Measurements from ENCODE around the gene STXBP6. TPM values are rescaled to one million over a fixed set of nuclear protein-coding genes. Genes with fewer than 3 reads are reported as not detected.

STXBP6 gene
- total RNA-seq, 4 donors from 2014 or later: 4.4 to 19.9 (median 8.2) TPM

DNA sequence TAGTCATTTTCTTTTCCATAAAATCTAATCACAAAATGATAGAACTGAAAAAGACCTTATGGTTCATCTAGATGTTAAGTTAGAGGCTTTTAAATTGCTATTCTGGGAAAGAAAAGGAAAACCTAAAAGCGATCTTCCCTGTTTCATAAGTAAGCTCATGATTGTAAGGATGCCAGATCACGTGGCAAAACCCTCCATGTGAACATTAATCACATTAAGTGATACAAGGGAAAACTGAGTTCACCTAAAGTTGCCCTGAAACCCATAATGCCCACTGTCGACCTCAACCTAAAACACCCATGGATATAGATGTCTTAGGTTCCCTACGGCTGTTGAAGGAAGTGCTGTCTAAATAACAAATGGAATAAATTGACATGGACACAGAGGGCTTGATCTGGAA, 3.0 kb upstream of the STXBP6 start:
- ATAC-seq (ENCODE audit: low FRiP score) (no peak), DNase-seq (ENCODE audit: low spot score) (no peak)
- TF ChIP-seq, protein P1, sequence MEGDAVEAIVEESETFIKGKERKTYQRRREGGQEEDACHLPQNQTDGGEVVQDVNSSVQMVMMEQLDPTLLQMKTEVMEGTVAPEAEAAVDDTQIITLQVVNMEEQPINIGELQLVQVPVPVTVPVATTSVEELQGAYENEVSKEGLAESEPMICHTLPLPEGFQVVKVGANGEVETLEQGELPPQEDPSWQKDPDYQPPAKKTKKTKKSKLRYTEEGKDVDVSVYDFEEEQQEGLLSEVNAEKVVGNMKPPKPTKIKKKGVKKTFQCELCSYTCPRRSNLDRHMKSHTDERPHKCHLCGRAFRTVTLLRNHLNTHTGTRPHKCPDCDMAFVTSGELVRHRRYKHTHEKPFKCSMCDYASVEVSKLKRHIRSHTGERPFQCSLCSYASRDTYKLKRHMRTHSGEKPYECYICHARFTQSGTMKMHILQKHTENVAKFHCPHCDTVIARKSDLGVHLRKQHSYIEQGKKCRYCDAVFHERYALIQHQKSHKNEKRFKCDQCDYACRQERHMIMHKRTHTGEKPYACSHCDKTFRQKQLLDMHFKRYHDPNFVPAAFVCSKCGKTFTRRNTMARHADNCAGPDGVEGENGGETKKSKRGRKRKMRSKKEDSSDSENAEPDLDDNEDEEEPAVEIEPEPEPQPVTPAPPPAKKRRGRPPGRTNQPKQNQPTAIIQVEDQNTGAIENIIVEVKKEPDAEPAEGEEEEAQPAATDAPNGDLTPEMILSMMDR (IDR thresholded peaks at IDR 0.05): no peak

DNA sequence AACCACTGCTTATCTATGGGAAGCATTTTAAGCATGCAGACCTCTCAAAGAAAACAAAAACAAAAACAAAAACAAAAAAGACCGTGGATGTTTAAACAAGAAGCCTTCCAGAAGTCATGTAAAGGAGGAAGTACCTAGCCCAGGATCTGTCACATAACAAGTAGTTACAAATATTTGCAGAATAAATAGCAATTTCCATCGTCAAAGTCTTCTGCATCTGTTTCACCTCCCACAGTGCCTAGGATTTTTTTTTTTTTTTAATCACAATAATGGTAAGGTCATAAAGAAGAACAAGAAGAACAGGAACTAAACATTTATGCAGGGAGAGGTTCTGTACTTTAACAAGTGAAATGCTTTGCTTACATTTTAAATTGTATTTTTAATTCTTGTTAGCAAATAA, 2.4 kb upstream of the STXBP6 start:
- ATAC-seq (ENCODE audit: low FRiP score) (no peak), DNase-seq (ENCODE audit: low spot score) (no peak)
- TF ChIP-seq, protein P1 (IDR thresholded peaks at IDR 0.05): no peak

DNA sequence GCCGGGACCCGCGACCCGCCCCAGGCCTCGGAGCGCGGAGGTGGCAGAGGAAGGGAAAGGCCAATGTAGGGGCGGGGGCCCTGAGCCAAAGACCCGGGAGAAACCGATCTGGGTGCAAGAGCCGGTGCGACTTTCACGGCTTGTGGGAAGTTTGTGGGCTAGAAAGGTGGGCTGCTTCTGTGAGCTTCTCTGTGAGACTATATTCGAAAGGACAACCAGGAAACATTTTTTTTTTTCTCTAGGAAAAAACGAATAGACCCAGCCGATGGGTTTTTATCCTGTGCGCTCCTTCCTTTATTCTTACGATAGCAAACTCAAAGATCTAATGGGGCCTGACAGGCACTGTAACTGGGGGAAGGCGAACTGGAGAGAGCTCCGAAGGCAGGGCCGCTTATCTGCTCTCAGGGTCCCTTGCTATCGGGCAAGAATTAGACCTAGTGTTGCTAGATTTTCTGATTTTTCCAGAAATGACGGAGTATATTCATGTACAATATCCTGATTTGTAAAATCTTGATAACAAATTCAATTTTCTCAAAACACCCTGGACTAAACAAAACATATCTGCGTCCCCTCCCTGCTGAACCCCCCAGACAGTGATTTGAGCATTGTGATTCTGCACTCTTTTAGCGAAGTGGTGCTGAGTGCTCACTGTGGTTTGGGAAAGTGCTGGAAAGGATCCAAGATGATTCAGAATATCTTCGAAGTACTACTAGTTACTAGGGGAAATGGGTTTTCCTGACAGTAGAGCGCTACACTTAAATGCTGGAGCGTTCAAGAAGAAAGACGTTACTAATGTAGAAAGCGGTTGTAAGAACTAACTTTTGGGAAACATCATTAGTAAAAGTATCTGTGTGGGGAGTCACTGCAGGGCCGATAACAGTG, 563 bp upstream of the STXBP6 start:
- no peak for DNase-seq (ENCODE audit: low spot score)
- TF ChIP-seq, protein P1 (IDR thresholded peaks at IDR 0.05): no peak
- peak; percentile 55 for ATAC-seq (ENCODE audit: low FRiP score)

DNA sequence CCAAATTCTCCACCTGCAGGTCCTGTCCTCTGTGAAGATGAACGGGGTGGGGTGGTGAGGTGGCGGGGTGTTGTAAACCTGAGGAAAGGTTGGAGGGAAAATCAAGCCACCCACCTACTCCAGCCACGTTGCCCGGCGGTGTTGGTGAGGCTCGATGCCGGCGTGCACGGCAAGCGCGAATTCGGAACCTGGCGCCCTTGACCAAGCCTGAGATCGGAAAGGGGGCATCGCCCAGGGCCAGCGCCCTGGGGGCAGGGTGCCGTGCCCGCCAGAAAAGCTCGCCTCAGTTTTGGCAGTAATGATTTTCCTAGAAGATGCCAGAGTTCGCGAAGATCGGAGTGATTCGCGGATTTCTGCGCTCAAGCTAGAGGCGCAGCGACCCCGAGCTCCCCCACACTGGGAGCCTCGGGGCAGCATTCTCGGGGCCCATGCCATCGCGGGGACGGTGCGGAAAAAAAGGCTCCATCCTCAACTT, 817 bp downstream of the STXBP6 start:
- TF ChIP-seq, protein P1 (IDR thresholded peaks at IDR 0.05): no peak
- DNase-seq (ENCODE audit: low spot score) (no peak), ATAC-seq (ENCODE audit: low FRiP score) (peak; percentile 7)

DNA sequence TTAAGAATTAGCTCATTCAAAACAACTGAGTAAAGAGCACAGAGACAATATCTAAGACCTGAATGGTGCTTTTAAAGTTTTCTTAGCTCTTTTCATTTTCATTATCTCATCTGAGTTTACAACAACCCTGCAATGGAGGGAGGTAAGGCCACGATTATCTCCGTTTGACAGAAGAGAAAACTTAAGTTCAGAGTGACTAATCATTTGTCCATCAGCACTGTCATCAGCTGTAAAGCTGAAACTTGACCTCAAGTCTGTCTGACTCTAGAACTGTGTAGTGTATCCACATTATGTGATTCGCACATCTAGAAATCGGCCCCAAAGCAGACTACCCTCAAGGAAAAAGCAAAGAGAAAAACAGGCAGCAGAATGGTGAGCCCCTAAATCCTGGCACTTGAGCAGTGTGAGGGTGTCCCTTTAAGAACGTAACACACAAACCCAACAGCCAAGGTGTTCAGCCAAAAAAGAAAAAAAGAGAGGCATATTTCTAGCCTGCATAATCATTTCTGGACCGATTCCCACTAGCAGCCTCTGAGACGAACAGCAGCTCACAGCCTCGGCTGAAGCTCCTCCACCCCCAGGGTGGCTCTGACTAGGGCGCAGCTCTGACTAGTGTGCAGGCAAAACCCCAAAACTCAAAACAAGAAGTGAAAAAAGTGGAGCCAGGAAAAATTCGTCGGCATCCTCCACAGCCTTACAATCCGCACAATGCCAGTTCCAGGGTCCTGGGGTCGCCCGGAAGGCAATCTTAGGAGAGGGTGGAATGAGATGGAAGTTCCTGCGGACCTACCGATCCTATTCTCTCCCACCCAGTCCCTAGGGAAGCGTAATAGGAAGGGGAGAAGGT, 1.6 kb downstream of the STXBP6 start:
- DNase-seq (ENCODE audit: low spot score) (no peak), ATAC-seq (ENCODE audit: low FRiP score) (peak; percentile 78)
- TF ChIP-seq, protein P1 (IDR thresholded peaks at IDR 0.05): no peak

DNA sequence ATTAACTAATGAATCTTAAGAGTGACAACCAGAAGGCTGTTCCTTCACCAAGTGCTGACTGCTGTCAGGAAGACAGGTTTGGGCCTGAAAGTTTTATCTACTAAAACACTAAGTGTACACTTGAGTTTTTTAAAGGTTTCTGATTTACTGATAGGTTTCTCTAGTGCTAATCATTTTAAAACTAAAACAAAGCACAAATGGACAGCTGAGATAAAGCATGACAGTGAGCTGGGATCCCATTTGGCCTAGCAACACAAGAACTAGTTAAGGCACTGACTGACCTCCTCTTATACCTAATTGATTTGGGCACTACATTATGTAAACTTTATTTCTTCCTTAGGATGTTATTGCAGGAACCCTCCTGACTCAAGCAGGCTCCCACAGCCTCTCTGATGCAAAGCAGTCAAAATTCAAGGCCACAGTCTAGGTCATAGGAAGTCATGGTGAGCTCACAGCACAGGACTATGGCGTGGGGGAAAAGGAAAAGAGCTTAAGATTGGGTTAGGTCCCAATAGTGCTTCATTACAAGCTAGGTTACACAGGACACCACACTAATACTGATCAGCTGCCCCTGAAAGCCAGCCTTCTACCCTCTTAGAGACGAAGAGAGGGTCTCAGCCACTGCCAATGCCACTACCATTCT, 3.5 kb downstream of the STXBP6 start:
- no peak for ATAC-seq (ENCODE audit: low FRiP score)
- TF ChIP-seq, protein P1 (IDR thresholded peaks at IDR 0.05): no peak

More for the DNA sequence above, 3.5 kb downstream of the STXBP6 start:
- DNase-seq (ENCODE audit: low spot score): no peak
